HG03575 (cell line): ENCODE data around the gene KRT79.

Experiments
- ATAC-seq: cut with Tn5 transposase; IDR thresholded peaks from one replicate; pipeline ENCODE4 v1.9.1; 2021; ENCODE audit not compliant: unreplicated experiment, insufficient number of reproducible peaks, low FRiP score; ENCODE audit errors: extremely low read depth

Gene KRT79

DNA sequence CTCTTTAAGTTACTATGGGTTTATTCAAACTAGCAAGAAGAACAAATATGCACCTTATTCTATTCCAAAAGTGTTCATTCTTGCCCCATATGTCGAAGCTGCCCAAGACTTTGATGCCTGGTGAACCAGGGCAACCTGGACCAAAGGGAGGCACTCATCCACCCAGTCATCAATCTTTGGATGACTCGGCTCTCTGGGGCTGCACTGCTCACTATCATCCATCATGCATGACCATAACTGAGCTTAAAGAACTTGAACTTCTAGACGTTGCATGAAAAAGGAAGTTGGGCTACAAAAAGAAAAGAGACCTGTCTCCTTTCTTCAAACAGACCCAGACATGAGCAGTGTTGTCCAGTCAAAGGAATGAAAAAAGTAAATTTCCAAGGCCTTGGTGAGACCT lies 21.4 kb downstream of the KRT79 start:
- no peak for ATAC-seq

- no peak for ATAC-seq
Observed at GRCh38 chr12:52812073-52812400, 22.1 kb downstream of the KRT79 start.

DNA sequence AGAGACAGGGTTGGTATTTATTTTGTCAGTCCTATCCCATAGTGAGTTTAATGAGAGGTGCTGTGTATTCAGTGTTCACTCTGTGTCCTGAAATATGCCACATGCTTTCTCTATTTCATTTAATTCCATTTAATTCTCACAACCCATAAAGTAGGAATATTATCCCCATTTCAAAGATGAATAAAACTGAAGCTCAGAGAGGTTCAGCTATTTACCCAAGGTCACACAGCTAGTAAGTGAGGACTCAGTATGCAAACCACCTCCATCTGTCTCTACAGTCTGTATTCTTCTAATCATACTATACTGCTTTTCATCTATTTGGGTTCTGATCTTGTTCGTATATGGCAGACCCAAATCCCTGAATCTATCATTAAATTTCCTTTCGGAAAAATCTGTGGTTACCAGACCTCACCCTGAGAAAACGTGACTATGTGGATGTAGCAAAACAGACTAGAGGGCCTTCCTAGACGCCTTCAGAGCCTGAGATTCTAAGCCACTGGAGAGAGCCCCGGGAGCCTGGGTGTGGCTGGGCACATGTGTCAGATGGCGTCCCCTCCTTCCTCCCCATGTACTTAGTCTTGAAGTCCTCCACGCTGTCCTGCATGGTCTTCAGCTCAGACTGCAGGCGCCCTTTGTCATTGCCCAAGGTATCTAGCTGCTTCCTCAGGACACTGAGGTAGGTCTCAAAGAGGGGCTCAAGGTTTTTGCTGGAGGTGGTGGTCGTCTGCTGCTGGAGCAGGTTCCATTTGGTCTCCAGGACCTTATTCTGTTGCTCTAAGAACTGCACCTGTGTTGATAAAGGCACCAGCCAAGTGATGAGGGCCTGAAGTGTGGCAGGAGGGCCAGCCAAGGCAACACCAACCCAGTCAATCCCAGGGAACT lies 22.7 kb downstream of the KRT79 start:
- no peak for ATAC-seq

- no peak for ATAC-seq
Observed at GRCh38 chr12:52810554-52810953, 23.6 kb downstream of the KRT79 start.

DNA sequence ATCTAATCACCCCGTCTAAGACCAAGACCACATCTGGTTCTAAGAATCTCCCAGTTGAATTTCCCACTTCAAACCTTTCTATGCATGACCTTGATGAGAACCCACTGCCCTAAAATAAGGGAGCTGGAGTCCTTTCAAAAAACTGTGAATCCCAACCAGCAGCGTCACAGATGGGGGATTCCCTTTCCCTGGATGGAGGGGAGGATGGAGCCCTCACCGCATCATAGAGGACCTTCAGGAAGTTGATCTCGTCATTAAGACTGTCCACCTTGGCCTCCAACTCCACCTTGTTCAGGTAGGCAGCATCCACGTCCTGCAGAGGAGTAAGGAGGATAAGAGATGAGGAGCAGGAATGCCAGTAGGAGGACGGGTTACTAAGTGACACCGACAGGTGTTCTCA lies 24.9 kb downstream of the KRT79 start:
- ATAC-seq = no peak

- no peak for ATAC-seq
Observed at GRCh38 chr12:52808573-52809160, 25.4 kb downstream of the KRT79 start.

DNA sequence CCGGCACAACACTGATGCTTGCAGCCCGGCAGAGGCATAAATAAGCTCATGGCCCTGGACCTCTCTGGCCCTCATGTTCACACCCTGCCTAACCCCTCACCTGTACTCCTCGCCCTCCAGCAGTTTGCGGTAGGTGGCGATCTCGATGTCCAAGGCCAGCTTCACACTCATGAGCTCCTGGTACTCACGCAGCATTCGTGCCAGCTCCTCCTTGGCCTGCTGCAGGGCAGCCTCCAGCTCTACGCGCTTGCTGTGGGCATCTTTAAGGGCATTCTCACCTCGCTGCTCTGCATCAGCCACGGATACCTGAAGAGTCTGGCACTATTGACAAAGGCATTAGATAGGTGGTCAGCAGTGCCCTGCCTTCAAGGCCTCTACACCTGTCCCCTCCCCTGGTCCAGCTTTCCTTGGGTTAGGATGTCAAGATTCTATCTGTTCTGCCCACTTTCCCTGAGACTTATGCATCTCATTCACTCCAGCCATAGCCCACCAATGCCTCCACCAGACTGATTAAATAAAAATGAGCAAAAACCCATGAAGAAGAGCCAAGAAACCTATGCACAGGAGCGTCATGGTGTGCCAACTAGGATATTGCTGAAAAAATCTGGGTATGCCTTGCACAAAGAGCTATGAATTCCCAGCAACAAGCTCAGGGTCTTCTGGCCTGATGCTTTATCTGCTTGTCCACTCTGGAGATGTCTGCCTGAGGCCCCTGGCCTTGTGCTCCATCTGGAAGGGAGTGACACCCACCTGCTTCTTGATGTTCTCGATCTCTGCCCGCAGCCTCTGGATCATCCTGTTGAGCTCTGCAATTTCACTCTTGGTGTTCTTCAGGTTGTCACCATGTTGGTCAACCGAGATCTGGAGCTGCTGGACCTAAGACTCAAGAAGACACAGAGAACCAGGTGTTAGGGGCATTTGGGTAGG lies 26.3 kb downstream of the KRT79 start:
- ATAC-seq = no peak

DNA sequence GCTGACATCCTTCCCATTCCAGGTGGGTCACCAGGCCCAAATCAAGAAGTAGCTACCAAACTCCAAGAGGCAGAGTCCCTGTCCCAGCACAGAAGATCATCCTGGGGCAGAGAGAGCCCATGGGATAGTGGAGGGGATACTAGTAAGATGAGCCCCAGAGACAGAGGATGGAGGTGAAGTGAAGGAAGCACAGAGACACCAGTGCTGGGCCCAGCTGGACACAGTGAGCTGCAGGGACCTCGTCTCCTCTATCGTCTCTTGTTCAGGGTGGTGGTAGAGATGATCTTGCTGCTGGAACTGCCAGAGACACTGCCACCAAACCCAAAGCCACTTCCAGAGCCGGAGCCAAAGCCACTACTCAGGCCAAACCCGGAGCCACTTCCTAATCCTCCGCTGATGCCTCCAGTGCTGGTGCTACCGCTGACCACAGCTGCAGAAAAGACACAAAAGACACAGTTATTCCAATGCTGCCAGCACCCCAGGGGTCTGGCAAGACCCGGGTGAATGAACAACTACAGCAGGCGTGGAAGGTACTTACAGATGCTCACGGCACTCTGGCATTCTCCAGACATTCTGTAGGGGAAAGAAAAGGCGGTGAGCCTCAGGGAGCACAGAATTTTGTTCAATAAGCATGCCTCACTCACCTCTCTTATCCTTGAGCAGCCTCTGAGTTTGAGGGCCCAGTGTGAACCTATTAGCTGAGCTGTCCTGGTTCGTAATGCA lies 27.1 kb downstream of the KRT79 start:
- ATAC-seq = no peak

- no peak for ATAC-seq
Observed at GRCh38 chr12:52806169-52806811, 27.8 kb downstream of the KRT79 start.

GRCh38 chr12:52805739-52806138 lies 28.4 kb downstream of the KRT79 start:
- ATAC-seq = no peak

DNA sequence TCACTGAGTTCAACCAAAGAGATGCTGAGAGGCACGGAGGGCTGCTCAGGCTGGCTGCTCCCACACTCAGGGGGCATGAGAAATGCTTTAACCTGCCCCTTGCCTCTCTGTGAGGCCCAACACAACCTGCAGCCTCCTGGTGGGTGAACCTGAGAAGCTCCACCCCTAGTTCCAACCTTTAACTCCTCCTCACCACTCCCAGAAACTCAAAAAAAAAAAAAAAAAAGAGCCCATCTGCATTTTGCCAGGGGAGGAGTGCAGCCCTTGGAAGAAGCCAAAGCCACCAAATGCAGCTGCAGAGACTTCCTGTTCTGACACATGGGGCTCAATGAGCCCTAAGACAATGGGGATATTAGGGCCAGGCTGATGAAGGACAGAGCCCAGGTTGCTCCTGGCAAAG lies 29.1 kb downstream of the KRT79 start:
- ATAC-seq = no peak

DNA sequence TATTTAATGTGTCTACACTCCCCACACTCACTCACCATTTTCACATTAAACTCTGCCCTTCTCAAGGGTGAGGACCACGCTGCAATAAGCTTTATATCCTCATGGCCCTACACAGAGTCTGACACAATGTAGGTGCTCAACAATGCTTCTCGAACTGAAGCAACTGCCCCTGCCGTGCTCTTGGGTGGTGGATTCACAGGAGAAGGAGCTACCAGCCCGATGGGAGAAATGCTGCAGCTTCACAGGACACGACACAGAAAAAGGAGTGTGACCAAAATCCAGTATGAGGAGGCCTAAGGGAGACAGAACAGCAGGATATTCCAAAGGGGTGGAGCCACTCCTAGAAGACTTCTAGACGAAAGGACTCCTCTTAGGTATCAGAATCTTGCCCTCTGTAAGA lies 31.7 kb downstream of the KRT79 start:
- ATAC-seq = no peak

DNA sequence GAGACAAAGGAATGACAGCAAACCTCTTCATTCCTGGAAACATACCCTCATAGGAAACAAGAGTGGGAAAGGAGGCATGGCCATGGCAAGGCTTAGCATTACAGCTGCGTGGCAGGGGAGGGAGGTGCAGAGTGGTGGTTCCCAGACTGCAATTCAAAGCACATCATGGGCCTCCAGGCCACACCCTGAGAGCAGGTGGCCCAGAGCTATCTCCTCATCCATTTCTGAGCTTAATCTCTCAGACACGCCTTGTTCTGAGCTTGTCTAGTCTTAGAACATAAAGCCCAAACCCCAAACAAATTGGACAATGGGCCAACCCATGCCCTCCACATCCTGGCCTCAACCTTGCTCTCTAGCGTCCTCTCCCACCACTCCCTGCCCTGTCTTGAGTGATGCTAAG lies 32.3 kb downstream of the KRT79 start:
- no peak for ATAC-seq

GRCh38 chr12:52800259-52800917 lies 33.7 kb downstream of the KRT79 start:
- no peak for ATAC-seq

GRCh38 chr12:52799505-52800211 lies 34.5 kb downstream of the KRT79 start:
- ATAC-seq = no peak

GRCh38 chr12:52798671-52799504 lies 35.2 kb downstream of the KRT79 start:
- ATAC-seq = no peak
